Choroid plexus epithelial cell (primary cell): Measurements from ENCODE around the gene SYCE1L.
"Not testable (repeated sequence)": the region's sequence is repeated elsewhere in the genome, so short reads cannot be mapped to it uniquely, and the experiment has no call there.

Experiments
- DNase-seq: peaks from one replicate; pipeline ENCODE4 v3.0.0-alpha.2; 2010; ENCODE audit warnings: low read depth
- H3K4me3 ChIP-seq: 2 replicates; pipeline ENCODE4 v1.5.1; 2011; ENCODE audit warnings: low read depth, mild to moderate bottlenecking, control low read depth, low read length, moderate library complexity
- TF ChIP-seq, protein P1 (sequence below): conservative IDR thresholded peaks from 2 replicates; pipeline ENCODE4 v1.5.1; 2011; ENCODE audit warnings: low read depth, mild to moderate bottlenecking, control low read depth, inconsistent platforms, low read length, moderate library complexity

SYCE1L gene, protein sequence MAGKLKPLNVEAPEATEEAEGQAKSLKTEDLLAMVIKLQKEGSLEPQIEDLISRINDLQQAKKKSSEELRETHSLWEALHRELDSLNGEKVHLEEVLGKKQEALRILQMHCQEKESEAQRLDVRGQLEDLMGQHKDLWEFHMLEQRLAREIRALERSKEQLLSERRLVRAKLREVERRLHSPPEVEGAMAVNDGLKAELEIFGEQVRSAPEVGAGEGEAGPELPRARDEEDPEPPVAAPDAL

DNA sequence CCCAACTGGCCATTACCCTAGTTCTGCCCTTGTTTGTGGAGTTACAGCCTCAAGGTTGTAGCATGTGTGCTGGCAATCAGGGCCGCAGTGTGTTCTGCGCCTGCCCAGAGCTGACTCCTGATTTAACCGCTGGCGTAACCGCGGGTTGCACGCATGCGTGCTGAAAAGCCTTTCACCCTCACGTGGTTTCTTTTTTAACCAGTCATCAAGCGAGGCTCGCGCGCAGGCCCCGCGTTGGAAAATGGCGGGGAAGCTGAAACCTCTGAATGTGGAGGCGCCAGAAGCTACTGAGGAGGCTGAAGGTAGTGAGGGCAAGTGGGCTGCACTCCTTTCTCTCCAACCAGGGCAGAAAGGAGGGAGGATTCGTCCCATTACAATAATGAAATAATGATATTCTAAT, at the start of gene SYCE1L:
Gene SYCE1L, plus strand, starts transcription at position 198 of the 400 bp plus-strand sequence. Its CDS starts 44 bp downstream, at position 242.
- TF ChIP-seq, protein P1, sequence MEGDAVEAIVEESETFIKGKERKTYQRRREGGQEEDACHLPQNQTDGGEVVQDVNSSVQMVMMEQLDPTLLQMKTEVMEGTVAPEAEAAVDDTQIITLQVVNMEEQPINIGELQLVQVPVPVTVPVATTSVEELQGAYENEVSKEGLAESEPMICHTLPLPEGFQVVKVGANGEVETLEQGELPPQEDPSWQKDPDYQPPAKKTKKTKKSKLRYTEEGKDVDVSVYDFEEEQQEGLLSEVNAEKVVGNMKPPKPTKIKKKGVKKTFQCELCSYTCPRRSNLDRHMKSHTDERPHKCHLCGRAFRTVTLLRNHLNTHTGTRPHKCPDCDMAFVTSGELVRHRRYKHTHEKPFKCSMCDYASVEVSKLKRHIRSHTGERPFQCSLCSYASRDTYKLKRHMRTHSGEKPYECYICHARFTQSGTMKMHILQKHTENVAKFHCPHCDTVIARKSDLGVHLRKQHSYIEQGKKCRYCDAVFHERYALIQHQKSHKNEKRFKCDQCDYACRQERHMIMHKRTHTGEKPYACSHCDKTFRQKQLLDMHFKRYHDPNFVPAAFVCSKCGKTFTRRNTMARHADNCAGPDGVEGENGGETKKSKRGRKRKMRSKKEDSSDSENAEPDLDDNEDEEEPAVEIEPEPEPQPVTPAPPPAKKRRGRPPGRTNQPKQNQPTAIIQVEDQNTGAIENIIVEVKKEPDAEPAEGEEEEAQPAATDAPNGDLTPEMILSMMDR = no peak
- H3K4me3 ChIP-seq = no peak within 1 kb of the TSS
- no peak for DNase-seq

DNA sequence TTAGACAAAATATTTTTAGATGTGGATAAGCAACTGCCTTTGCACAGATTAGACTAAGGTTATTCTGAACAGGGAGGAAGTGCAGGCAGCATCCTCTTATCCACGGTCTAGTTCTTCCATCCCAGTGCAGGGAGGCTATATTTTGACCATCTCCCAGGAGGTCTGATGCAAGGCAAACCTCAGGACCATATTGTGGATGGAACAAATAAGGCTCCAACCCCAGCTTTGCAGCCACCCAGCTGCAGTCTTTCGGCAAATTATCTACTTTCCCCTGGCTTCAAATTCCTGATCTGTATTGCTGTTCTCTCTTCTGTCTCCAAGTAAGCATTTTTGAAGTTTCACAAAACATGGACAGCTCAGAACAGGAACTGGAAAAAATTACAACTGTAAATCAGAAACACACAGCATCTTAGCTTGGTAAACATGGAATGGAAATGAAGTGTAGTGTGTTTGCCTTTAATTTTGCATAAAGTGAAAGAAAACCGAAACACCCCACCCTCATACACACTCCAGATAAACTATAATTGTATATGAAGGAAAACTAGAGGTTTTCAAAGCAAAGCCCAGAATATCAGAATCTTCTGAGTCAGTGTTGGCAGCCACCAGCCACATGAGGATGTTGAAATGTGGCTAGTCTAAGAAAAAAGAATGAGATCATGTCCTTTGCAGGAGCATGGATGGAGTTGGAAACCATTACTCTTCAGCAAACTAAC, 41.7 kb upstream of the SYCE1L start:
- no peak overlapping the region for H3K4me3 ChIP-seq
- no peak for DNase-seq
- TF ChIP-seq, protein P1 = no peak

DNA sequence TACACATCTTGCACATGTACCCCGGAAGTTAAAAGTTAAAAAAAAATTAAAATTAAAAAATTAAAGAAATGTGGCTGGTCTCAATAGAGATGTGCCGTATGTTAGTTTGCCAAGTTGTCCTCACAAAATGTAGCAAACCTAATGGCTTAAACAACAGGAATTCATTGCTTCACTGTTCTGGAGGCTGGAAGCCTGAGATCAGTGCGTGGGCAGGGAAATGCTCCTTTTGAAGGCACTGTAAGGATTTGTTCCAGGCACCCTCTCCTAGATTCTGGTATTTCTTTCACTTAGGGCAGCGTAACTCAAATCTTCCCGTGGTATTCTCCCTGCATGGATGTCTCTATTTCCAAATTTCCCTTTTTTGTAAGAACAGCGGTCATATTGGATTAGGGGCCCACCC, 40.9 kb upstream of the SYCE1L start:
- TF ChIP-seq, protein P1 = no peak
- no peak overlapping the region for H3K4me3 ChIP-seq
- DNase-seq = no peak

DNA sequence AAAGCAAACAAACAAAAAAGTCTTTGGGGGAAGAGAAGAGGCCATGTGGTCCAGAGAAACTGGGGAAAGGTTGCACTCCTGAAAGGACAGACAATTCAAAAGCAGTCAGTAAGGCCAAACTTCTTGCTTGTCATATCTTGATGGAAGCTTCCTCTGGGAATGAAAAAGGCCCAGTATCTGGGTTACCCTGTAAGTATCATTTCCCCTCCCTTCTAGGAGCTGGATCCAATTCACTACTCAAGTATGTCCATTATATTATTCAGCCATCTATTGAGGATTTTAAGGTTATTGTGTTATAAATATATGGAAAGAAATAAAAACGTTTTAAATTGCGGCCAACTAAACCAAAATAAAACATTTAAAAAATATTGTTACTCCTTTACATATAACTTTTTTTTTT, 34.2 kb upstream of the SYCE1L start:
- DNase-seq = no peak
- H3K4me3 ChIP-seq = no peak overlapping the region
- TF ChIP-seq, protein P1 = no peak

DNA sequence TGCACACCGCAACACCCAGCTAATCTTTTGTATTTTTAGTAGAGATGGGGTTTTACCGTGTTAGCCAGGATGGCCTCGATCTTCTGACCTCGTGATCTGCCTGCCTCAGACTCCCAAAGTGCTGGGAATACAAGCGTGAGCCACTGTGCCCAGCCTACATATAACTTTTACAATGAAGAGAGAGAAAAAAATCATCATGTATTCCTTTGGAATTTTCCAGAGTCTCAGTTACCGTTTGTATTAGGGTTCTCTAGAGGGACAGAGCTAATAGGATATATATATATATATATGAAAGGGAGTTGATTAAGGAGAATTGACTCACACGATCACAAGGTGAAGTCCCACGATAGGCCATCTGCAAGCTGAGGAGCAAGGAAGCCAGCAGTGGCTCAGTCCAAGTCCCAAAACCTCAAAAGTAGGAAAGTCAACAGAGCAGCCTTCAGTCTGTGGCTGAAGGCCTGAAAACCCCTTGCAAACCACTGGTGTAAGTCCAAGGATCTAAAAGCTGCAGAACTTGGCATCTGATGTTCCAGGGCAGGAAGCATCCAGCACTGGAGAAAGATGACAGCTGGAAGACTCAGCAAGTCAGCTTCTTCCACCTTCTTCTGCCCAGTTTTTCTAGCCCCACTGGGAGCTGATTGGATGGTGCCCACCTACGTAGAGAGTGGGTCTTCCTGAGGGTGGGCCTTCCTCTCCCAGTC, 33.5 kb upstream of the SYCE1L start:
- not testable (repeated sequence) for DNase-seq, H3K4me3 ChIP-seq

DNA sequence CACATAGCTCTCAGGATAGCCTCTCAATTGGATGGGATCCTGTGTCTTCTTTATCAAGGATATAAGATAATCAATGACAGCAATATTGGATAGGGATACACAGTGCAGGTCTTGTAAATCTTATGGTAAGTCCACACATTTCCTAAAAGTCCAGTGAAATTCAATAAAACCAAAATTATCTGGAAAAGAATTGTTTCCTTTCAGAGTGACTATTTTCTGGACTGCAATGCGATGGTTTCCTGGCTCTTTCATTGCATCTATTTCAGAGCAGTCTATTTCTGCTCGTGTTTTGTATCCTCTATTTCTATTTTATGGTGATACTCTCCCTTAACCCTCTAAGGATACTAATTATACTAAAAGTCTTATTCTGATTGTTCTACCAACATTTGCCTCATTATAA, 32.5 kb upstream of the SYCE1L start:
- TF ChIP-seq, protein P1 = no peak
- H3K4me3 ChIP-seq = no peak overlapping the region
- no peak for DNase-seq

DNA sequence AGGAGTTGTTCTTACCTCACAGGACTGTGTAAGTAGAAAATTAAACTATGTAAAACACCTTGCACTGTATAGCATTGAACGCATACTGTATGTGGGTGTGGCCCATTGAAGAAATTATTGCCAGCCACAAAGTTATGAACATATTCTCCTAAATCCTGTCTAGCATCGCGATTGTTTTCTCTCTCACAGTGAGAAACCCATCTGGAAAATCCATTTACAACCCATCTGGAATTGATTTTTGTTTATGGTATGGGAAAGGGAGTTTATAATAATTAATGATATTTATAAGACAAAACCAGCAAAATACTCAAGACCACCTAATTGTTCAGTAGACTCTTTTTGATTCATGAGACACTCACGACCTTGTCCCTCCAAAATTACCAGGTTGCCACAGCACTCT, 30.3 kb upstream of the SYCE1L start:
- DNase-seq = no peak
- TF ChIP-seq, protein P1 = no peak
- H3K4me3 ChIP-seq = no peak overlapping the region
